Spleen (tissue), 11 donors: ENCODE measurements around the gene PRSS23. TPM values are rescaled to one million over a fixed set of nuclear protein-coding genes. Genes with fewer than 3 reads are reported as not detected.

ENCODE experiments used
- DNase-seq: peaks from one replicate; pipeline ENCODE4 v3.0.0-alpha.2; 2020
- H3K27ac ChIP-seq, 8 donors: fragments of 200-600 bp; sonication (generic) in 7 of 8; 1 replicate in 4 of 8; 2 replicates in 4 of 8; pipeline versions ENCODE4 v1.5.0 to v1.8.0; 2016 to 2021; ENCODE audit warnings: inconsistent platforms in 4 of 8, mild to moderate bottlenecking in 4 of 8, moderate library complexity in 1 of 8
- H3K27me3 ChIP-seq, 7 donors: fragments of 200-600 bp; sonication (generic) in 6 of 7; replicated peaks in 1 of 7; 1 replicate in 4 of 7; 2 replicates in 3 of 7; pipeline versions ENCODE4 v1.5.0 to v1.8.0; 2016 to 2021; ENCODE audit warnings: inconsistent platforms in 3 of 7, mild to moderate bottlenecking in 1 of 7
- H3K36me3 ChIP-seq, 6 donors: fragments of 200-600 bp; sonication (generic) in 5 of 6; 1 replicate in 4 of 6; 2 replicates in 2 of 6; pipeline versions ENCODE4 v1.5.0 to v1.8.0; 2016 to 2021; ENCODE audit warnings: inconsistent platforms in 2 of 6
- H3K4me1 ChIP-seq, 6 donors: fragments of 200-600 bp; sonication (generic) in 5 of 6; 1 replicate in 3 of 6; 2 replicates in 3 of 6; pipeline versions ENCODE4 v1.5.0 to v1.8.0; 2016 to 2021; ENCODE audit warnings: inconsistent platforms in 3 of 6
- H3K4me3 ChIP-seq, 8 donors: fragments of 200-600 bp; sonication (generic) in 7 of 8; 1 replicate in 4 of 8; 2 replicates in 4 of 8; pipeline versions ENCODE4 v1.5.0 to v1.8.0; 2016 to 2021; ENCODE audit warnings: inconsistent platforms in 4 of 8, mild to moderate bottlenecking in 4 of 8, moderate library complexity in 2 of 8
- H3K9me3 ChIP-seq, 8 donors: fragments of 200-600 bp; sonication (generic) in 7 of 8; 1 replicate in 4 of 8; 2 replicates in 4 of 8; pipeline versions ENCODE4 v1.5.0 to v1.8.0; 2016 to 2021; ENCODE audit warnings: inconsistent platforms in 4 of 8
- CTCF ChIP-seq, 11 experiments: fragments of 200-600 bp in 7 of 11; fragments of 450-650 bp in 4 of 11; sonication (generic) in 4 of 11; IDR thresholded peaks in 8 of 11; conservative IDR thresholded peaks in 3 of 11; 1 replicate in 7 of 11; 2 replicates in 4 of 11; pipeline versions ENCODE4 v1.4.0 to v1.8.0; 2016 to 2021; ENCODE audit warnings: antibody characterized with exemption in 11 of 11, inconsistent platforms in 4 of 11, mild to moderate bottlenecking in 1 of 11
- POLR2A ChIP-seq, 3 donors: fragments of 450-650 bp; IDR thresholded peaks; one replicate each; pipeline ENCODE4 v1.5.1; 2017; ENCODE audit warnings: antibody characterized with exemption in 3 of 3, mild to moderate bottlenecking in 1 of 3
- POLR2AphosphoS5 ChIP-seq, 3 donors: sonication (generic); formaldehyde crosslinking; IDR thresholded peaks; one replicate each; pipeline ENCODE4 v1.5.1; 2017; ENCODE audit warnings: antibody characterized with exemption in 3 of 3
- WGBS, 5 donors: extraction: QIAGEN DNeasy Blood & Tissue Kit in 3 of 5; methylation state at CpG; one replicate each; pipeline versions ENCODE4 v1.1.5 to v1.1.7; 2013 to 2018; 5-methylcytosine and 5-hydroxymethylcytosine counted together
- intact Hi-C: fragments of 100-400 bp; cut with DNase I; formaldehyde crosslinking; loops from one replicate; pipeline ENCODE4 v1.15.0; 2023; ENCODE audit warnings: low total_unique reads
- polyA plus RNA-seq, 3 donors: library from polyadenylated mRNA; stranded (reverse); fragments of 200-250 nt; gene quantifications; one replicate each; pipeline ENCODE4 v1.2.1, GENCODE V29; 2013
- total RNA-seq, 7 donors: library from RNA; depleted of rRNA in 3 of 7; stranded (reverse); fragments of >200 nt in 3 of 7; fragmentation: NEBNext Ultra II Directional in 4 of 7; extraction: Animal tissue kit (Norgen Biotek cat#: 25700) in 4 of 7; gene quantifications; one replicate each; pipeline versions ENCODE4 v1.1.0 to v1.2.1, GENCODE V29; 2016 to 2021
- donor health status: healthy with polysubstance abuse.
- donor health status: DM: no; HTN: no; CAD: no; lungs with moderate emphysema.
- donor health status: DM: no; HTN: no; CAD: no.
- donor health status: Bipolar disorder and iron deficiency.
- donor health status: healthy.
- donor health status: DM: no; HTN: no; CAD: no.
- donor health status: DM: yes; HTN: yes; CAD: no.

The PRSS23 gene
- total and polyA plus RNA-seq, 10 donors = 1.5 to 28.0 (median 12.1) TPM

DNA sequence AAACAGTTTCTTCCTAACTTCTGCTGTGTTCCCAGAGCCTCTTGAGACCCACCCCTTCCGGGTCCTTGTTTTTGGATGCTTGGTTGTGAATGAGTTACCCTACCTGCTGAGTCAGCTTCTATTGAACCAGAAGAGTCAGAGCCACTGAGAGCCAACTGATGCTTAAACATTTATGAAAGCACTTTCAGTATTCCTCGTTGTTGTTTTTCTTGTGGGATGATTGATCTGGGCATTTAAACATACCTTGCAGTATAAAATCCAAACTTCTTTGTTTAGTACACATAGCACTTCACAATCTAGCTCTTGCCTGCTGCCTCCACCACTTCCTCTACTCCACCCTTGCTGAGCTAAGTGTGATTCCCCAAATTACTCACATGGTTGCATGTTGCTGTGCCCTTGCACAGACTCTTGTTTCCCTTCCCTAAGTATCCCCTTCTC is 5.5 kb downstream of the PRSS23 start:
- Histone ChIP-seq H3K27ac (peak overlapping the region in 4 of 8 donors; percentile 10 to 61 (median 50)), H3K36me3 (no peaks in the 10 kb centered on the region), H3K4me1 (peaks cover 0 to 48% (median 3%) of the 10 kb centered on the region in 6 donors), H3K4me3 (no peak overlapping the region), H3K9me3 (no peaks in the 10 kb centered on the region), H3K27me3 (peaks cover 0 to 21% (median 5%) of the 10 kb centered on the region in 7 donors)
- WGBS, 5 donors = 26 to 65% (median 34%) methylated on average over 2 of the region's 2 CpGs
- intact Hi-C loops = no loop called here
- TF ChIP-seq POLR2A (IDR thresholded peaks at IDR 0.05) (no peak), POLR2AphosphoS5 (IDR thresholded peaks at IDR 0.05) (no peak), CTCF (IDR thresholded peaks at IDR 0.05 in 8 of 11, conservative IDR thresholded peaks at IDR 0.05 in 3 of 11) (no peak)
- no peak for DNase-seq

DNA sequence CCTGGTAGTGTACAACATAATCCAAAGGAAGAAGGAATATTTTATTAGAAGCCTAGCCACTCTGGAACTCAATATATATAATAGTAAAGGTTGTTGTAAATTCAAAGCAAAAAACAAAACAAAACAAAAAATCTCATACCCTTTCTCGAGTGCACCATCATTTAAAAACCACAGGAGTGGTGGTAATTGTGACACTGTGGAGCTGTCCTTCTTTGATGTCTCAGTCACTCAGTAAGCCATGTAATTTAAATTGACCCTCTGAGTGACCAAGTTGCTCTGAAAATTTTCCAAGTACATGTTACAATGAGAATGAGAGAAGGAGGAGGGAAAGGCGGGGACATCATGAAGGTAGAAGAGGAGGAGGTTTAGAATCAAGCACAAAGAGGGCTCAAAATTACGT is 6.6 kb downstream of the PRSS23 start:
- WGBS, 5 donors = 85 to 91% (median 88%) methylated on average over 3 of the region's 3 CpGs
- intact Hi-C loops = no loop called here
- DNase-seq = no peak
- peaks cover 0 to 38% (median 0%) of the 10 kb centered on the region in 6 donors for H3K4me1 ChIP-seq
- peaks cover 0 to 11% (median 0%) of the 10 kb centered on the region in 7 donors for H3K27me3 ChIP-seq
- H3K27ac ChIP-seq = no peak overlapping the region
- no peaks in the 10 kb centered on the region for H3K36me3 ChIP-seq
- no peak for TF ChIP-seq CTCF (IDR thresholded peaks at IDR 0.05 in 8 of 11, conservative IDR thresholded peaks at IDR 0.05 in 3 of 11)
- TF ChIP-seq POLR2A (IDR thresholded peaks at IDR 0.05) = no peak
- no peak for TF ChIP-seq POLR2AphosphoS5 (IDR thresholded peaks at IDR 0.05)
- no peak overlapping the region for H3K4me3 ChIP-seq
- H3K9me3 ChIP-seq = no peaks in the 10 kb centered on the region

DNA sequence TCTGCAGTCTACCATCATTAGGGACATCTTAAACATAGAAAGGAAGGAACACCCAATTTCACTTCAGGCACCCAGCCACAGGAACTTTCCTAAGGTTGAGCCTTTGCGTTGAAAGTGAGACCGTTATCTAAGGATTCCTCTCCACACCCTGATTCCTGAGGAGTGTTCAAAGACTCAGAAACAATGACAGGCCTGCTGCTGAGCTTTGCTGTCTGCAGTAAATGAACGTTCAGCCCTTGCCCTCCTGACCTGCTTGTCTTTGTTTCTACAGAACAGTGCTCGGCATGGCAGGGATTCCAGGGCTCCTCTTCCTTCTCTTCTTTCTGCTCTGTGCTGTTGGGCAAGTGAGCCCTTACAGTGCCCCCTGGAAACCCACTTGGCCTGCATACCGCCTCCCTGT is 7.0 kb downstream of the PRSS23 start:
- Histone ChIP-seq H3K4me1 (peaks cover 0 to 33% (median 0%) of the 10 kb centered on the region in 6 donors), H3K27ac (no peak overlapping the region), H3K9me3 (no peaks in the 10 kb centered on the region), H3K27me3 (peaks cover 0 to 6% (median 0%) of the 10 kb centered on the region in 7 donors), H3K4me3 (no peak overlapping the region), H3K36me3 (no peaks in the 10 kb centered on the region)
- 67 to 91% (median 83%) methylated on average over 5 of the region's 5 CpGs for WGBS, 5 donors
- intact Hi-C loops = no loop called here
- no peak for DNase-seq
- TF ChIP-seq CTCF (IDR thresholded peaks at IDR 0.05 in 8 of 11, conservative IDR thresholded peaks at IDR 0.05 in 3 of 11) (no peak), POLR2A (IDR thresholded peaks at IDR 0.05) (no peak), POLR2AphosphoS5 (IDR thresholded peaks at IDR 0.05) (no peak)

- TF ChIP-seq POLR2AphosphoS5 (IDR thresholded peaks at IDR 0.05) = no peak
- no peak for TF ChIP-seq CTCF (IDR thresholded peaks at IDR 0.05 in 8 of 11, conservative IDR thresholded peaks at IDR 0.05 in 3 of 11)
- TF ChIP-seq POLR2A (IDR thresholded peaks at IDR 0.05) = no peak
- H3K27ac ChIP-seq = no peak overlapping the region
- H3K4me1 ChIP-seq = peaks cover 0 to 19% (median 0%) of the 10 kb centered on the region in 6 donors
- H3K36me3 ChIP-seq = no peaks in the 10 kb centered on the region
- H3K9me3 ChIP-seq = no peaks in the 10 kb centered on the region
- DNase-seq = no peak
- intact Hi-C loops = no loop called here
- H3K4me3 ChIP-seq = no peak overlapping the region
- no peaks in the 10 kb centered on the region for H3K27me3 ChIP-seq
Observed at GRCh38 chr11:86809561-86809960, 9.2 kb downstream of the PRSS23 start.
